ENCODE results near the gene CHRND. TPM values are rescaled to one million over a fixed set of nuclear protein-coding genes. Genes with fewer than 3 reads are reported as not detected.

The CHRND gene
- polyA plus RNA-seq: not detected in 2 replicates

DNA sequence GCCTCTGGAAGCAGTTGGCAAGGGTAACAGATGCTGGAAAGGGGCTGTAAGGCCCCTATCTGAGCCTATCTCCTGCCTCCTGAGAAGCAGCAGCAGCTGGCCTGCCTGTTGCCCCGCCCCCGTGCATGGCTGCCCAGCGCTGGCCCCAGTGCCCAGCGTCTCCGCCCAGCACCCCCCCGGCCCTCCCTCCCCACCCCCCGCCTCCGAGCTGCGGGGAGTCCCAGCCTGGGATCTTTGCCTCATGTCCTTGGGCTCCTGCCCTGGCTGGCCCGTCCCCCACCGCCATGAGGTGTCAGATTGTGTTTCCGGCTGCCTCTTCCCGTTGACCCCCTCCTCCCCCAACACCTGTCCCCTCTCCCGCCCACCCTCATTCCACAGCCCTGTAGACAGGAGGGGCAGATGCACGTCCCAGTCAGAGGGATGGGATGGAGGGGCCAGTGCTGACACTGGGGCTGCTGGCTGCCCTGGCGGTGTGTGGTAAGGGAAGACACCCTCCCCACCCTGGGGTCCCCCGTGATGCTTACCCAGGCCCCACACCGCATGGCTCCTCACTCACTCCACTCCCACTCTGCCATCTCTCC, at the start of gene CHRND:
TSS of gene CHRND (plus strand) at position 370 of the 581 bp plus-strand sequence. CDS start at position 426, 56 bp downstream.

DNA sequence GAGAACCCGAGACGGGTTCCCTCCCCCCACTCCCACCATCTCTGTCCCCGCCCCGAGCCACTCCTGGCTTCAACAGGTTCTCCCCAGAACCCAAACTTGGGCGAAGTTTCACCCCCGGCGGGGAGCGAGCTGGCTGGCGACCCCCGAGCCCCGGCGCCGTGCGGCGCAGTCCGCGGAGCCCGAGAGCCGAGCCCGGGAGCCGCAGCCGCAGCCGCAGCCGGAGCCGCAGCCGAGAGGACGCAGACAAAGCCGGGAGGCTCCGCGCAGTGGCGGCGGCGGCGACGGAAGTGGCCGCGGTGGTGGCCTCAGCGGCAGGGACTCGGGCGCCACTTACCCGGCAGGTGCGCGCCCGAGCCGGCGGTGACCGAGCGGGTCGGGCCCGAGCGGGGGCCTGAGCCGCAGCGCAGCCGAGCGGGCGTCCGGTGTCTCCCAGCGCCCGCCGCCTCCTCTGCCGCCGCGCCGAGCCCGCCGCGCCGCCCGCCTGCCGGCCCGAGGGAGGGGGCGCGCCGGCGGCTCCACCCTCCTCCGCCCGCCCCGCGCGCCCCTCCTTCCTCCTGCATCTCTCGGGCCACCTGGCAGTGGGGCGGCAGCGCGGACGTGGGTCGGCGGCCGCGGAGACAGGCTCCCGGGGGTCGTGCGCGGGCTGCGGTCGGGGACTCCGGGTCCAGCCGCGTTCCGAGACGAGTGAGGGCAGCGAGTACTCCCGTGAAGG, 38.4 kb upstream of the CHRND start, which contains the start of gene ECEL1:
TSS of gene ECEL1 (minus strand) at position 450 of the 712 bp plus-strand sequence. CDS start 1,181 bp downstream, outside the sequence.

DNA sequence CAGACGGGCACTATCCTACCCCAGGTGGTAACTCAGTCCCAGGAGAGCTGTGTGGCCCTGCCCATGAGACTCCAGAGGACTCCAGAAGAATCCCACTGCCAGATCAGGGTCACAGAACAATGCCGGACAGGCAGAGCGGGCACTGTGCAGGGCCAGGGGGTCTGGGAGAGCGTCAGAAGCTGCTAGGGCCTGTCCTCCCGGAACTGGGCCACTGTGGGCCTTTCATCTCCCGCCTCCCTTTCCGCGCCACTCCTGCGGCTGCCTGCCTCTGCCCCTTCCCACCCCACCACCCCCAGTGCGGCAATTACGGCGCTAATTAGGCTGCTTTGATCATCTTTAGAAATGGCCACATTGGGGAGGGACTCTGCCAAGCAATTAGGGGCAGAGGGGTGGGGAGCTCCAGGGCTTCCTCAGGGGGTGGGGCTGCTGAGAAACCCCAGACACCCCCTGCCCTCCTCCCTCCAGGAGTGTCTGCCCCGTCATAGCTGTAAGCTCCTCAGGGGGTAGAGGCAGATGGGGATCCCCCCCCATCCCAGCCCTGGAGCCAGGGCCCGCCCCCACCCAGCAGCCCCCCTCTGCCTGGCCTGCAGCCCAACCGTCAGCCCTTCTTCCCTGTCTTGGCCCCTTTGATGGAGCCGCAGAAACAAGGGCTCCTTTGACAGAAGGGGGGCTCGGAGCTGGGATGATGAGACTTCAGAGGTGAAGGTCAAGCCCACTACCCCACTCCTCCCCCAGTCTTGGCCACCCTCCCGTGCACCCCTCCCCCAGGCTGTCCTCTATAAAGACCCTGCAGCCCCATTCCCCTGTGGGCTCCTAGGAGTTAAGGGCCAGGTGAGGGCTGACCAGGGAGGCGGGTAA, 6.2 kb upstream of the CHRND start, which contains the start of gene PRSS56:
TSS of gene PRSS56 (plus strand) at position 808 of the 858 bp plus-strand sequence. CDS start 211 bp downstream, outside the sequence.

DNA sequence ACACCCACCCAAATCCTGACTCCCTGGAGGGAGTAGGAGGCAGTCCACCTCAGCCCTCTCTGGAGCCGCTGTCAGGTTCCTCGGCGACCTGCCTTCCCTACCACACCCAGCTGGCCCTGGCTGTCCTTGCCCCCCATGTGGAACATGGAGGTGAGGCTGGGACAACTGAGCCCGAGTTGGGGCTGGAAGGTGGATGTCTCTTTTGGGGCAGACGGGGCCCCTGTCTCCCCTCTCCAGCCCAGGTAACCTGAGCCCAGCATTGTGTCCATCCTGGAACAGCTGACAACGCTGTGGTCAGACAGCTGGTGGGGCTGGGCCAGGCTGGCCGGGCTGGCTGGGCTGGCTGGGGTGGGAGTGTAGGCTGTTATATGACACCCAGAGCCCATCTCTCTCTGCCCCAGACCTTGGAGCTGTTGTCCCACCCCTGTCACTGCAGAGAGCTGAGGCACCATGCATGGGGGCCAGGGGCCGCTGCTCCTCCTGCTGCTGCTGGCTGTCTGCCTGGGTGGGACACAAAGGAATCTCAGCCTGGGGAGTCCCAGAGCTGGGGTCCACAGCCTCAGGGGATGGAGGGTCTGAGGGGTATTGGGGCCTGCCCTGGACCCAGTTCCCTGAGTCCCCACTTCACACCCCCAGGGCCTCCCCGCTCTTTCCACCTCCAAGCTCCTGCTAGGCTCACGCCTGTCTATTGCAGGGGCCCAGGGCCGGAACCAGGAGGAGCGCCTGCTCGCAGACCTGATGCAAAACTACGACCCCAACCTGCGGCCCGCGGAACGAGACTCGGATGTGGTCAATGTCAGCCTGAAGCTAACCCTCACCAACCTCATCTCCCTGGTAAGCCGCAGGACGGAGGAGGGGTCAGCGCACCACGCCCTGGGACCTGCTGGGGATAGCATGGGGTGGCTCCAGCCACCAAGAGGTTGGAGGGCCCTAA, 13.6 kb downstream of the CHRND start, which contains the start of gene CHRNG:
TSS of gene CHRNG (plus strand) at position 395 of the 934 bp plus-strand sequence. CDS start at position 451, 56 bp downstream.

DNA sequence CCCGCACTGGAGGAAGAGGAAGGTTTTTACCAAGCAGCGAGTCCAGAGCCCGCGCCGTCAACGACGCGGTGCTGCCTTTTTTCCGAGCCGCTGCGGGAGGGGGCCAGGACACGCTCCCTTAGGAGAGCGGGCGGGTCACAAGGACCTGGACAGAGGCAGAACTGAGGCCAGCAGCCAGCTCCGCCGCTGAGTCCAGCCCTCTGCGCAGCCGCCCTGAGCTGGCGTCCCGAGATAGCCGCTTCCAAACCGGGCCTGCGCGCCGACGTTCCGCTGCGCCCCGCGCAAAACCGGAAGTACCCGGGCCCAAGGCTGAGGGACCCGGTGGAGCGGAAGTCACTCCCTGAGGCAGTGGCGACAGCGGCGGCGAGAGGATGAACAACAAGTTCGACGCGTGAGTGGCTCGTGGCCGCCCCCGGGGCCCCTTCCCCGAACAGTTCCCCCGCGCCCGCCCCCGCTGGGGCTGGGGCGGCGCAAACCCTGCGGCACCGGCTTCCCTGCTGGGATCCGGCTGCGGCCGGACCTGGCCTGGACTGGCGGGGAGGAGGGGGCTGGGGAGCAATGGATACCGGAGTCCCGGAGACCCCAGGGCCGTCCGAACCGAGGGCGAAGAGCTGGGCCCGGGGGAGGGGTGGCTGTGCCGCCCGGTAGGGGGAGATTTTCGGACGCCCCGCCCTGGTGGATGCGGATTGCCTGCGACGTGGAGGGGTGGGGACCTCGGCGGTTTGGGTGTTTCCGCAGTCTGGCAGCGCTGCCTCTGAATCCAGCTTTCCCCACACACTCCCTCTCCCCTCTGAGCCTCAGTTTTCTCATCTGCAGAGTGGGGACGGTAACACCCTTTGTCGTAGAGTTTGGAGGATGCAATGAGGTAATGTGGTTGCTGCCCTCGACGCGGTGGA, 24.6 kb downstream of the CHRND start, which contains the start of the genes EIF4E2 and TIGD1:
TSS of gene EIF4E2 (plus strand) at position 336 of the 896 bp plus-strand sequence. CDS start at position 372, 36 bp downstream.
TSS of gene TIGD1 (minus strand) at position 204 of the 896 bp plus-strand sequence. CDS start 675 bp downstream, outside the sequence.

Other genes starting within 250 kb of the CHRND start
- gene ALPP, start 147.4 kb upstream of the CHRND start, polyA plus RNA-seq: not detected in 2 replicates
- not detected in 2 replicates for gene ALPG, start 119.3 kb upstream of the CHRND start, polyA plus RNA-seq
- not detected in 2 replicates for gene ALPI, start 70.0 kb upstream of the CHRND start, polyA plus RNA-seq
- gene ECEL1, start 38.3 kb upstream of the CHRND start, polyA plus RNA-seq: not detected in 2 replicates
- gene PRSS56, start 5.8 kb upstream of the CHRND start, polyA plus RNA-seq: not detected in 2 replicates
- gene CHRNG, start 13.5 kb downstream of the CHRND start, polyA plus RNA-seq: not detected in 2 replicates
- gene TIGD1, start 24.4 kb downstream of the CHRND start, polyA plus RNA-seq: 0.28 and 0.84 TPM in 2 replicates
- 31.7 and 44.0 TPM in 2 replicates for gene EIF4E2, start 24.5 kb downstream of the CHRND start, polyA plus RNA-seq
- gene EFHD1, start 107.4 kb downstream of the CHRND start, polyA plus RNA-seq: 0.15 TPM in 1 of 2 replicates, not detected in the other
- gene GIGYF2, start 171.2 kb downstream of the CHRND start, polyA plus RNA-seq: 36.6 and 40.6 TPM in 2 replicates